ENCODE data around the gene DNAH8. TPM values are rescaled to one million over a fixed set of nuclear protein-coding genes. Genes with fewer than 3 reads are reported as not detected.

Gene DNAH8
- total and polyA plus RNA-seq, 9 donors = 0.58 to 4.3 (median 1.5) TPM

DNA sequence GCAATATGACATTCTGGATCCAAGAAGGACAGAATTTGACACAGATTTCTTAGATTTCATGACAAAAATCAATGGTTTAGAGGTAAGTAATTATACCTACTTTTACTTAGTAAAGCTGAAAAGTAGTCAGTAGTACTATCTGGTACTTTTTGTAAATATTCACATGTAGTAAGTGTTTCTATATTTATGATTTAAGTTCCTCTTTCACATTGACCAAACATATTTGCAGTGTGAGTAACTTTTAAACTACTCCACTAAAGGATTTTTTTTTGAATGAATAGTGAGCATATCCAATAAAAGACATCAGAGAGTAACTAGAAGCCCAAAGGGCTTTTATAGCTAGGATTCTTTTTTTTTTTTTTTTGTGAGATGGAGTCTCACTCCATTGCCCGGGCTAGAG, 60.8 kb downstream of the DNAH8 start:
- peak; percentile 15 for DNase-seq
- no peaks in the 10 kb centered on the region for H3K4me1 ChIP-seq (ENCODE audit: control insufficient read depth, insufficient read depth, low read length)
- WGBS (ENCODE audit: insufficient coverage) = no CpG with 5 or more reads among the region's 1 CpG
- H3K9me3 ChIP-seq (replicated peaks; ENCODE audit: control insufficient read depth, low read depth, low read length) = no peaks in the 10 kb centered on the region
- no peaks in the 10 kb centered on the region for H3K36me3 ChIP-seq (ENCODE audit: control insufficient read depth, insufficient read depth, low read length)
- no peak overlapping the region for H3K4me3 ChIP-seq (ENCODE audit: low read length)
- no peak overlapping the region for H3K27ac ChIP-seq (ENCODE audit: low read length)
- peaks cover 3% of the 10 kb centered on the region for H3K27me3 ChIP-seq (ENCODE audit: control insufficient read depth, insufficient read depth, low read length)

GRCh38 chr6:38776515-38776914, 61.4 kb downstream of the DNAH8 start:
- no peak overlapping the region for H3K27ac ChIP-seq (ENCODE audit: low read length)
- H3K36me3 ChIP-seq (ENCODE audit: control insufficient read depth, insufficient read depth, low read length) = no peaks in the 10 kb centered on the region
- H3K27me3 ChIP-seq (ENCODE audit: control insufficient read depth, insufficient read depth, low read length) = peaks cover 3% of the 10 kb centered on the region
- H3K4me3 ChIP-seq (ENCODE audit: low read length) = no peak overlapping the region
- no peak for DNase-seq
- no CpG with 5 or more reads among the region's 1 CpG for WGBS (ENCODE audit: insufficient coverage)
- no peaks in the 10 kb centered on the region for H3K9me3 ChIP-seq (replicated peaks; ENCODE audit: control insufficient read depth, low read depth, low read length)
- no peaks in the 10 kb centered on the region for H3K4me1 ChIP-seq (ENCODE audit: control insufficient read depth, insufficient read depth, low read length)

GRCh38 chr6:38779310-38780062, 64.4 kb downstream of the DNAH8 start:
- Histone ChIP-seq H3K27ac (ENCODE audit: low read length) (no peak overlapping the region), H3K4me1 (ENCODE audit: control insufficient read depth, insufficient read depth, low read length) (no peaks in the 10 kb centered on the region), H3K27me3 (ENCODE audit: control insufficient read depth, insufficient read depth, low read length) (peaks cover 6% of the 10 kb centered on the region), H3K4me3 (ENCODE audit: low read length) (no peak overlapping the region), H3K36me3 (ENCODE audit: control insufficient read depth, insufficient read depth, low read length) (no peaks in the 10 kb centered on the region), H3K9me3 (replicated peaks; ENCODE audit: control insufficient read depth, low read depth, low read length) (no peaks in the 10 kb centered on the region)
- no CpG with 5 or more reads among the region's 4 CpGs for WGBS (ENCODE audit: insufficient coverage)
- no peak for DNase-seq

DNA sequence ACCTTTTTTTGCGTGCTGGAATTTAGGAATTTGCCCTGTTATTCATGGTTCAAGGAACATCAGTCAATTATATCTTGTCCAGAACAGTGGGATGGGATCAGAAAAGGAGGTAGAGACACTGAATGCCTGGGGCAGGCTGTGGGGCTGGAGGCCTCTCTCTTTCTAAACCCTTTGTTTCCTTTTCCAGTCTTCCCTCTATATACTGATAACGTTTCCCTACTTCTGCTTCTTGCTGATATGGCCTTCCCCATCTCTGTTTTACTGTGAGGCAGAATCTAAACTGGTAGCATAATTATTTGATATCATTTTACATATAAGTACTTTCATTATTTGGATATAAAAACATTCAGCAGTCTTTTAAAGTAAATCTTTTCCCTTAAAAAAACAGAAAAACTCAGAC, 67.5 kb downstream of the DNAH8 start:
- no peak overlapping the region for H3K27ac ChIP-seq (ENCODE audit: low read length)
- no peak overlapping the region for H3K4me3 ChIP-seq (ENCODE audit: low read length)
- WGBS (ENCODE audit: insufficient coverage) = no CpG with 5 or more reads among the region's 2 CpGs
- no peaks in the 10 kb centered on the region for H3K36me3 ChIP-seq (ENCODE audit: control insufficient read depth, insufficient read depth, low read length)
- peaks cover 6% of the 10 kb centered on the region for H3K27me3 ChIP-seq (ENCODE audit: control insufficient read depth, insufficient read depth, low read length)
- H3K4me1 ChIP-seq (ENCODE audit: control insufficient read depth, insufficient read depth, low read length) = no peaks in the 10 kb centered on the region
- H3K9me3 ChIP-seq (replicated peaks; ENCODE audit: control insufficient read depth, low read depth, low read length) = no peaks in the 10 kb centered on the region
- DNase-seq = no peak

DNA sequence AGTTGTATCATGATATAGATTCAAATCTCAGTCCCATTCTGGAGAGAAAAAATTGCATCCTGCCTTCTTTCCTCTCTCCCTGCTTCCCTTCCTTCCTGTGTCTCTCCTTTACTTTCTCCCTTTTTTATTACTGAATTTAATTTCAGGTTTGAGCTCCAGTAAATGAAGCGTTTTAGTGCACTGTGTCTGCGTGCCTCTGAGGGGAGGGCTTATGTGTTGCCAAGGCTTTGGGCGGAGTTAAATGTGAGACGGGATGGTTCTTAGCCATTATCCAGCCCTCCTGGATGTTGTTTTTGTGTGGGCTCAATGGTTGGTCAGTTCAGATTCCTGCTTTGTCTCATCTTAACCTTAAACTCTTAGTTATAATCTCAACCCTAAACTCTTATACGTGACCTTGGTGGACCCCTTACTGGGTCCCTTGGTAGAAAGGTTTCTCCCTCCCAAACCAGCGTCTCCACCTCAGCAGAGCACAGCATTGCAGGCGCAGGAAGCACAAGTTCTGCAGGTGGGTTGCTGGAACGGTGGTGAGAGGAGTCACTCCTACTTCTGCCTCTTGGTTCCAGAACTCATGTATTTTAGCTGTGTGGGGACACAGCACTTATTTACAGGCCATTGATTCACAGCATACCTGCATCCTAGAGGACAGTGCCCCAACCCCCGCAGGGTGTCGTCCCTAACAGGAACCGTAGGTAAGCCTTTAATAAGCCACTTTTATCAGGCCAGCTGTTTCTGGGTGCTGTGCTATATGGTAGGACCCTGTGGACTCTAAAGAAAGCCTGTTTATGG, 68.5 kb downstream of the DNAH8 start:
- Histone ChIP-seq H3K27ac (ENCODE audit: low read length) (no peak overlapping the region), H3K4me3 (ENCODE audit: low read length) (no peak overlapping the region), H3K27me3 (ENCODE audit: control insufficient read depth, insufficient read depth, low read length) (peaks cover 6% of the 10 kb centered on the region), H3K4me1 (ENCODE audit: control insufficient read depth, insufficient read depth, low read length) (no peaks in the 10 kb centered on the region), H3K9me3 (replicated peaks; ENCODE audit: control insufficient read depth, low read depth, low read length) (no peaks in the 10 kb centered on the region), H3K36me3 (ENCODE audit: control insufficient read depth, insufficient read depth, low read length) (no peaks in the 10 kb centered on the region)
- WGBS (ENCODE audit: insufficient coverage) = 41% methylated on average over 3 of the region's 11 CpGs
- no peak for DNase-seq

DNA sequence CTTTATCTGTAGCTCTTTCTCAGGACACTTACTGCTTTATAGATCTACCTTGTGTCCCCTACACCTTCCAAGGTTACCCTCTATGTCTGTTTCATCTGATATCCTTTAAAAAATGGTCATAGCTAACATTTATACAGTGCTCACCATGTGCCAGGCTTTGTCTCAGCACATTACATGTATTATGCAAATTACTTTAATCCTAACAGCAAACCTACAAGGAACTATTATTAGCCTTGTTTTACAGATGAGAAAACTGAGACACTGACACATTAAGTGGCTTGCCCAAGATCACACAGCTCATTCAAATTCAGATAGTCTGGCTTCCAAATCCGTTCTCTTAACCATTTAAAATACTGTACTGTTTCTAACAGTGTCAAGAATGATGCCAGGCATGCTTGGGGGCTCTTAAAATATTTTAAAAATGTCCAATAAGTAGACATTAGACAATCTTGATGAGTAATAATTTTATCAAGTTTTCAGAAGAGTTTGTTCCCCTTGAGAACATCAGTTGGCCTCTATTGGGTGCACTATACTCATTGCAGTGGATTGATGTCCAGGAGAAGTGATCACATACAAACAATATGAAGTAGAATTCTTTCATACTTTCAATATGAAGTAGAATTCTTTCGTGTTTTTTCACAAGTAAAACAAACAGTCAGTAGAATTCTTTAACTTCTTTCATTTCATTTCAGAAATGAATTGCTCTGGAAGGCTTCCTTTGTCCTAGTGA, 69.6 kb downstream of the DNAH8 start:
- Histone ChIP-seq H3K4me1 (ENCODE audit: control insufficient read depth, insufficient read depth, low read length) (no peaks in the 10 kb centered on the region), H3K36me3 (ENCODE audit: control insufficient read depth, insufficient read depth, low read length) (no peaks in the 10 kb centered on the region), H3K9me3 (replicated peaks; ENCODE audit: control insufficient read depth, low read depth, low read length) (no peaks in the 10 kb centered on the region), H3K27ac (ENCODE audit: low read length) (no peak overlapping the region), H3K27me3 (ENCODE audit: control insufficient read depth, insufficient read depth, low read length) (peaks cover 3% of the 10 kb centered on the region), H3K4me3 (ENCODE audit: low read length) (no peak overlapping the region)
- WGBS (ENCODE audit: insufficient coverage) = no CpG with 5 or more reads among the region's 2 CpGs
- no peak for DNase-seq

DNA sequence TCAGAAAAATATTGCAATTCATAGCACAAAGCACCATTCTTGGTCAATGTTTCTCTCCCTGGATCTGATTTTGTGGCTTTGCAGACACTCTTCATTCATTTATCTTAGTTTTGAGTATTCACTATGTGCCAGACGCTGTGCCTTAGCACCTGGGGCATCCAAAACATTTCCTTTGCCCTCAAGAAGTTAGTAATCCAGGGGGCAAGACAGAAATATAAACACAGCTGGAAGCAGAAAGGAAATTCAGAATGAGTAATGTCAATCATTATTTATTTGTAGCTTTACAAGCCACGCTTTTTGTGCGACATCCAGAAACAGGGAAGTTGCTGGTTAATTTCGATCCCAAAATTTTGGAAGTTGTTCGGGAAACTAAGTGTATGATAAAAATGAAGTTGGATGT, 71.4 kb downstream of the DNAH8 start:
- DNase-seq = no peak
- Histone ChIP-seq H3K4me1 (ENCODE audit: control insufficient read depth, insufficient read depth, low read length) (no peaks in the 10 kb centered on the region), H3K36me3 (ENCODE audit: control insufficient read depth, insufficient read depth, low read length) (no peaks in the 10 kb centered on the region), H3K27ac (ENCODE audit: low read length) (no peak overlapping the region), H3K27me3 (ENCODE audit: control insufficient read depth, insufficient read depth, low read length) (peaks cover 3% of the 10 kb centered on the region), H3K4me3 (ENCODE audit: low read length) (no peak overlapping the region), H3K9me3 (replicated peaks; ENCODE audit: control insufficient read depth, low read depth, low read length) (no peaks in the 10 kb centered on the region)
- WGBS (ENCODE audit: insufficient coverage) = 78% methylated on average over 4 of the region's 5 CpGs

- H3K27me3 ChIP-seq (ENCODE audit: control insufficient read depth, insufficient read depth, low read length) = no peaks in the 10 kb centered on the region
- H3K27ac ChIP-seq (ENCODE audit: low read length) = no peak overlapping the region
- H3K36me3 ChIP-seq (ENCODE audit: control insufficient read depth, insufficient read depth, low read length) = no peaks in the 10 kb centered on the region
- H3K9me3 ChIP-seq (replicated peaks; ENCODE audit: control insufficient read depth, low read depth, low read length) = no peaks in the 10 kb centered on the region
- H3K4me3 ChIP-seq (ENCODE audit: low read length) = no peak overlapping the region
- DNase-seq = no peak
- H3K4me1 ChIP-seq (ENCODE audit: control insufficient read depth, insufficient read depth, low read length) = no peaks in the 10 kb centered on the region
- no CpG with 5 or more reads among the region's 2 CpGs for WGBS (ENCODE audit: insufficient coverage)
Measured at GRCh38 chr6:38789256-38789655, 74.1 kb downstream of the DNAH8 start.

DNA sequence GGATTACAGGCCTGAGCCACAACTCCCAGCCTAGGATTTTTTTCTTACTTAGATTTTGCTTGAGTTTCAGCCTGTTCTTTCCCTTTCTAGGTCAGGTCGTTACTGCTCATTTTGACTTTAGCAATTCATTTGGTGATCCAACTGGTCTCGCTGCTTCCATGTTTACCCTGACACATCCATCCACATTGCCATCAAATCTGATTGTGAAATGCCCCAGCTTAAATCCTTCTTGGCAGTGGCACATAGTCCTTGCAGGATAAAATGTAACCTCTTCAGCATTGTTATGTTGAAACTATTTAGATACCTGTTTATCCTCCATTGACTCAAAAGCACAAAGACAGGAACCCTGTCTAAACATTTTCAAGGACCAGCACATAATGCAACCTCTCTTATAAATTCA, 77.2 kb downstream of the DNAH8 start:
- H3K4me1 ChIP-seq (ENCODE audit: control insufficient read depth, insufficient read depth, low read length) = no peaks in the 10 kb centered on the region
- 93% methylated on average over 2 of the region's 2 CpGs for WGBS (ENCODE audit: insufficient coverage)
- H3K36me3 ChIP-seq (ENCODE audit: control insufficient read depth, insufficient read depth, low read length) = no peaks in the 10 kb centered on the region
- no peaks in the 10 kb centered on the region for H3K9me3 ChIP-seq (replicated peaks; ENCODE audit: control insufficient read depth, low read depth, low read length)
- H3K27me3 ChIP-seq (ENCODE audit: control insufficient read depth, insufficient read depth, low read length) = no peaks in the 10 kb centered on the region
- no peak overlapping the region for H3K4me3 ChIP-seq (ENCODE audit: low read length)
- H3K27ac ChIP-seq (ENCODE audit: low read length) = no peak overlapping the region
- DNase-seq = no peak

GRCh38 chr6:38794682-38795081, 79.6 kb downstream of the DNAH8 start:
- H3K27me3 ChIP-seq (ENCODE audit: control insufficient read depth, insufficient read depth, low read length) = no peaks in the 10 kb centered on the region
- no peaks in the 10 kb centered on the region for H3K9me3 ChIP-seq (replicated peaks; ENCODE audit: control insufficient read depth, low read depth, low read length)
- DNase-seq = no peak
- no peak overlapping the region for H3K4me3 ChIP-seq (ENCODE audit: low read length)
- no peaks in the 10 kb centered on the region for H3K4me1 ChIP-seq (ENCODE audit: control insufficient read depth, insufficient read depth, low read length)
- no CpG with 5 or more reads among the region's 3 CpGs for WGBS (ENCODE audit: insufficient coverage)
- no peaks in the 10 kb centered on the region for H3K36me3 ChIP-seq (ENCODE audit: control insufficient read depth, insufficient read depth, low read length)
- H3K27ac ChIP-seq (ENCODE audit: low read length) = no peak overlapping the region
